ENCODE measurements around the gene ALX4.

Gene ALX4

GRCh38 chr11:44243086-44243485, 66.9 kb downstream of the ALX4 start:
- TF ChIP-seq CTCF (IDR thresholded peaks at IDR 0.05; ENCODE audit: low read depth, low read length) = no peak
- no peak overlapping the region for H3K4me3 ChIP-seq (ENCODE audit: low read depth, low read length)

- no peak overlapping the region for H3K4me3 ChIP-seq (ENCODE audit: low read depth, low read length)
- TF ChIP-seq CTCF (IDR thresholded peaks at IDR 0.05; ENCODE audit: low read depth, low read length) = no peak
Observed at GRCh38 chr11:44241851-44242250, 68.1 kb downstream of the ALX4 start.

- no peak overlapping the region for H3K4me3 ChIP-seq (ENCODE audit: low read depth, low read length)
- TF ChIP-seq CTCF (IDR thresholded peaks at IDR 0.05; ENCODE audit: low read depth, low read length) = no peak
Observed at GRCh38 chr11:44237156-44237555, 72.8 kb downstream of the ALX4 start.

- no peak for TF ChIP-seq CTCF (IDR thresholded peaks at IDR 0.05; ENCODE audit: low read depth, low read length)
- H3K4me3 ChIP-seq (ENCODE audit: low read depth, low read length) = no peak overlapping the region
Observed at GRCh38 chr11:44236296-44236695, 73.6 kb downstream of the ALX4 start.

- TF ChIP-seq CTCF (IDR thresholded peaks at IDR 0.05; ENCODE audit: low read depth, low read length) = no peak
- no peak overlapping the region for H3K4me3 ChIP-seq (ENCODE audit: low read depth, low read length)
Observed at GRCh38 chr11:44235765-44236201, 74.2 kb downstream of the ALX4 start.

GRCh38 chr11:44229624-44230023, 80.3 kb downstream of the ALX4 start:
- TF ChIP-seq CTCF (IDR thresholded peaks at IDR 0.05; ENCODE audit: low read depth, low read length) = no peak
- H3K4me3 ChIP-seq (ENCODE audit: low read depth, low read length) = no peak overlapping the region

- no peak for TF ChIP-seq CTCF (IDR thresholded peaks at IDR 0.05; ENCODE audit: low read depth, low read length)
Observed at GRCh38 chr11:44229098-44229497, 80.8 kb downstream of the ALX4 start.

More at GRCh38 chr11:44229098-44229497, 80.8 kb downstream of the ALX4 start:
- H3K4me3 ChIP-seq (ENCODE audit: low read depth, low read length) = no peak overlapping the region
